ENCODE results near the gene OR2A25. TPM values are rescaled to one million over a fixed set of nuclear protein-coding genes. Genes with fewer than 3 reads are reported as not detected.

OR2A25 gene
- polyA plus RNA-seq, 1 donor from 2014 or later: not detected

GRCh38 chr7:144036302-144036885 lies 33.2 kb upstream of the OR2A25 start:
- Histone ChIP-seq H3K79me2 (replicated peaks; ENCODE audit: insufficient read depth, low read length) (no peaks in the 10 kb centered on the region), H2AFZ (ENCODE audit: low read depth, low read length) (no peak overlapping the region), H3K27ac (ENCODE audit: low read length) (no peak overlapping the region), H3K4me2 (ENCODE audit: low read length) (no peak overlapping the region), H3K9me2 (ENCODE audit: insufficient read depth, low read length) (no peaks in the 10 kb centered on the region), H3K9ac (ENCODE audit: low read length) (no peak overlapping the region), H4K20me1 (ENCODE audit: insufficient read depth) (no peaks in the 10 kb centered on the region), H3K27me3 (ENCODE audit: insufficient read depth, low read depth, low read length) (no peaks in the 10 kb centered on the region), H3K4me3 (ENCODE audit: low read length) (no peak overlapping the region), H3K9me3 (ENCODE audit: low read length) (no peaks in the 10 kb centered on the region), H3K36me3 (ENCODE audit: insufficient read depth, low read length) (no peaks in the 10 kb centered on the region), H3F3A (ENCODE audit: insufficient read depth, low read length, poor library complexity, severe bottlenecking) (no peaks in the 10 kb centered on the region)
- TF ChIP-seq POLR2AphosphoS5 (IDR thresholded peaks at IDR 0.05): no peak
- no peak for TF ChIP-seq SMC3 (conservative IDR thresholded peaks at IDR 0.05; ENCODE audit: poor library complexity)
- TF ChIP-seq, protein P1, sequence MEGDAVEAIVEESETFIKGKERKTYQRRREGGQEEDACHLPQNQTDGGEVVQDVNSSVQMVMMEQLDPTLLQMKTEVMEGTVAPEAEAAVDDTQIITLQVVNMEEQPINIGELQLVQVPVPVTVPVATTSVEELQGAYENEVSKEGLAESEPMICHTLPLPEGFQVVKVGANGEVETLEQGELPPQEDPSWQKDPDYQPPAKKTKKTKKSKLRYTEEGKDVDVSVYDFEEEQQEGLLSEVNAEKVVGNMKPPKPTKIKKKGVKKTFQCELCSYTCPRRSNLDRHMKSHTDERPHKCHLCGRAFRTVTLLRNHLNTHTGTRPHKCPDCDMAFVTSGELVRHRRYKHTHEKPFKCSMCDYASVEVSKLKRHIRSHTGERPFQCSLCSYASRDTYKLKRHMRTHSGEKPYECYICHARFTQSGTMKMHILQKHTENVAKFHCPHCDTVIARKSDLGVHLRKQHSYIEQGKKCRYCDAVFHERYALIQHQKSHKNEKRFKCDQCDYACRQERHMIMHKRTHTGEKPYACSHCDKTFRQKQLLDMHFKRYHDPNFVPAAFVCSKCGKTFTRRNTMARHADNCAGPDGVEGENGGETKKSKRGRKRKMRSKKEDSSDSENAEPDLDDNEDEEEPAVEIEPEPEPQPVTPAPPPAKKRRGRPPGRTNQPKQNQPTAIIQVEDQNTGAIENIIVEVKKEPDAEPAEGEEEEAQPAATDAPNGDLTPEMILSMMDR (IDR thresholded peaks at IDR 0.05; ENCODE audit: poor library complexity, severe bottlenecking): no peak
- TF ChIP-seq RAD21 (conservative IDR thresholded peaks at IDR 0.05): no peak

- Histone ChIP-seq H3K4me2 (ENCODE audit: low read length) (no peak overlapping the region), H4K20me1 (ENCODE audit: insufficient read depth) (no peaks in the 10 kb centered on the region), H3K9me2 (ENCODE audit: insufficient read depth, low read length) (no peaks in the 10 kb centered on the region), H3K27ac (ENCODE audit: low read length) (no peak overlapping the region), H3K9me3 (ENCODE audit: low read length) (no peaks in the 10 kb centered on the region), H3K4me3 (ENCODE audit: low read length) (no peak overlapping the region), H3K9ac (ENCODE audit: low read length) (no peak overlapping the region), H3K36me3 (ENCODE audit: insufficient read depth, low read length) (no peaks in the 10 kb centered on the region), H3K27me3 (ENCODE audit: insufficient read depth, low read depth, low read length) (no peaks in the 10 kb centered on the region), H3K79me2 (replicated peaks; ENCODE audit: insufficient read depth, low read length) (no peaks in the 10 kb centered on the region), H2AFZ (ENCODE audit: low read depth, low read length) (no peak overlapping the region), H3F3A (ENCODE audit: insufficient read depth, low read length, poor library complexity, severe bottlenecking) (no peaks in the 10 kb centered on the region)
- TF ChIP-seq SMC3 (conservative IDR thresholded peaks at IDR 0.05; ENCODE audit: poor library complexity) (no peak), TAF1 (IDR thresholded peaks at IDR 0.05; ENCODE audit: low read depth) (no peak), EZH2 (IDR thresholded peaks at IDR 0.05; ENCODE audit: borderline replicate concordance, insufficient read depth, low read length, poor library complexity, severe bottlenecking) (no peak), EP300 (conservative IDR thresholded peaks at IDR 0.05; ENCODE audit: poor library complexity, severe bottlenecking) (no peak), REST (IDR thresholded peaks at IDR 0.05; ENCODE audit: borderline replicate concordance) (no peak), POLR2AphosphoS5 (IDR thresholded peaks at IDR 0.05) (no peak), RAD21 (conservative IDR thresholded peaks at IDR 0.05) (no peak), MXI1 (conservative IDR thresholded peaks at IDR 0.05; ENCODE audit: poor library complexity, severe bottlenecking) (no peak)
- TF ChIP-seq, protein P1 (IDR thresholded peaks at IDR 0.05; ENCODE audit: poor library complexity, severe bottlenecking): no peak
Observed at GRCh38 chr7:144037414-144038035, 32.1 kb upstream of the OR2A25 start.

Measured in neural cell (in vitro differentiated cells).